ENCODE data around the gene PRKCSH.
"Not testable (repeated sequence)": the region's sequence is repeated elsewhere in the genome, so short reads cannot be mapped to it uniquely, and the experiment has no call there.

Gene PRKCSH, protein sequence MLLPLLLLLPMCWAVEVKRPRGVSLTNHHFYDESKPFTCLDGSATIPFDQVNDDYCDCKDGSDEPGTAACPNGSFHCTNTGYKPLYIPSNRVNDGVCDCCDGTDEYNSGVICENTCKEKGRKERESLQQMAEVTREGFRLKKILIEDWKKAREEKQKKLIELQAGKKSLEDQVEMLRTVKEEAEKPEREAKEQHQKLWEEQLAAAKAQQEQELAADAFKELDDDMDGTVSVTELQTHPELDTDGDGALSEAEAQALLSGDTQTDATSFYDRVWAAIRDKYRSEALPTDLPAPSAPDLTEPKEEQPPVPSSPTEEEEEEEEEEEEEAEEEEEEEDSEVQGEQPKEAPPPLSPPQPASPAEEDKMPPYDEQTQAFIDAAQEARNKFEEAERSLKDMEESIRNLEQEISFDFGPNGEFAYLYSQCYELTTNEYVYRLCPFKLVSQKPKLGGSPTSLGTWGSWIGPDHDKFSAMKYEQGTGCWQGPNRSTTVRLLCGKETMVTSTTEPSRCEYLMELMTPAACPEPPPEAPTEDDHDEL

DNA sequence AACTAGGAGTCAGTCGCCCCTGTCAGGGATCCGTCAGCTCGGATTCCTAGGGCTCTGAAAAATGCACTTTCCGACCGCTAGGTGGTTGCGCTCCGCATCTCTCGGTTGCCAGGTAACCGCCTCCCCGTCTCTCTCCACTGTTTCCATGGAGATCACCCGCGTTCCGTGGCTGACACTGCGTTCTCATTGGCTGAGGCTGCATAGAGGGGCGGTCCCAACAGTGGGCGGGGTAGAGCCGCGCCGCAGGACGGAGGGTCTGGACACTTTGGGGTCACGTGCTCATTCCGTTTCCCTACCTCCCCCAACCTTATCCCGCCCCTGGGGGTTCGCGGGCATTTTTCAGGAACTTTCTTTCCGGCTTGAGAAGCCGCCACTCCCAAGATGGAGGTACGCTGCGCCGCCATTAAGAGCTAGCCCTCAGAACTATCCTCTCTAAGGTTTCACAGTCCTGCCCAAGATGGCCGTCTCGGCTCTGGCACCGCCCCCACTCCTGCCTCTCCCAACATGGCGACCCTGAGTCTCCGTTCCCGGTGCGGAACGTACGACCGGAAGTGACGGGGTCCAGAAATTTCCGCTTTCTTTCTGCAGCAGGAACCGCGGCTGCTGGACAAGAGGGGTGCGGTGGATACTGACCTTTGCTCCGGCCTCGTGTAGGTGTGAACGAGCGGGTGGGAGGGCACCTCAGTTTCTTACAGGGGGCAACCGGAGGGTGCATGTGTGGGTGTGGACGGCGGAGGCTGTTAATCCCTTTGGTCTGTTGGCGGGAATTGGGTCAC lies at the start of gene PRKCSH, which contains the start of gene ODAD3:
Gene PRKCSH (plus strand): TSS at position 579 of the 776 bp plus-strand sequence. CDS start 483 bp downstream, outside the sequence.
Gene ODAD3 (minus strand): TSS at position 65 of the 776 bp plus-strand sequence. CDS start 105 bp downstream, outside the sequence.
- peak; percentile 99 for FAIRE-seq

DNA sequence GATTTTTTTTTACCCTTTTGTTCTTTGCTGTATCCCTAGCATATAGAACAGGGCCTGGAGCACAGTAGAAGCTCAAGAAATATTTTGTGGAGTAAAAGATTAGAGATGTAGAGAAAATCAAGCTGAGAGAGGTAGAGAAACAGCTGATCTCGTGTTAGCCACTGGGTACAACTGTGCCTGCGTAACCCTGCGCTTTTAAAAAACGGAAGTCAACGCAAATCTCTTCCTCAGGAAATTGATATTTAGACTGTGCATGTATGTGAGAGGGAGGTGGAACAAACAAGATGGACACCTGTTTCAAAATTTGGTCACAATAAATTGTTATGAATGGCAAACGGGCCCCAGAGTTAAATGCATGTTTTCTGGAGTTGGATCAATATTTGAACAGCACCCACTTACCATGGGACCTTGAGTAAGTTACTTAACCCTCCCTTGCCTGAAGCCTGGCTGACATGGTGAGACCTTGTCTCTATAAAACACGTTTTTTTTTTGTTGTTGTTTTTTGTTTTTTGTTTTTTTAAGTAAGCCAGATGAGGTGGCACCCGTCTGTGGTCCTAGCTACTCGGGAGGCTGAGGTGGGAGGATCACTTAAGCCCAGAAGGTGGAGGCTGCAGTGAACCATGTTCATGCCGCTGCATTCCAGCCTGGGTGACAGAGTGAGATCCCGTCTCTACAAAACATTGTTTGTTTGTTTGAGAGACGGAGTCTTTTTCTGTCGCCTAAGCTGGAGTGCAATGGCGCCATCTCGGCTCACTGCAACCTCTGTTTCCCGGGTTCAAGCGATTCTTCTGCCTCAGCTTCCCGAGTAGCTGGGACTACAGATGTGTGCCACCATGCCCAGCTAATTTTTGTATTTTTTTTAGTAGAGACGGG lies 48.0 kb upstream of the PRKCSH start:
- FAIRE-seq = no peak

DNA sequence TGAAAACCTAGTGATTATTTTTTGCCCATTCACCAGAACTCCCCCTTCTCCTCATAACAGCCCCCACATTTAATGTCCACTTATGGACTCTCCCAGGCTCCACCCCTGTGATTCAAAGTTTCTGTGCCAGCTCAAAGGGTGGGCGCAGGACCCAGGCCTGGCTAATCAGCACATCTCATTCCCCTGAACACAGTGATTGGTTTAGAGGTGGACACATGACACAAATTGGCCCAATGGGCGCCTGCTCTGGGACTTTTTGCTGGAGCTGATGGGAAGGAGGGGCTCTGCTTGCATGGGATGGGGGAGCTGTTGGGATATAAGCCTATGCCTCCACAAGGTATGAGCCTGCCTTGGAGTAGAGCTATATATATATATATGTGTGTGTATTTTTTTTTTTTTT lies 45.1 kb upstream of the PRKCSH start:
- FAIRE-seq = no peak

DNA sequence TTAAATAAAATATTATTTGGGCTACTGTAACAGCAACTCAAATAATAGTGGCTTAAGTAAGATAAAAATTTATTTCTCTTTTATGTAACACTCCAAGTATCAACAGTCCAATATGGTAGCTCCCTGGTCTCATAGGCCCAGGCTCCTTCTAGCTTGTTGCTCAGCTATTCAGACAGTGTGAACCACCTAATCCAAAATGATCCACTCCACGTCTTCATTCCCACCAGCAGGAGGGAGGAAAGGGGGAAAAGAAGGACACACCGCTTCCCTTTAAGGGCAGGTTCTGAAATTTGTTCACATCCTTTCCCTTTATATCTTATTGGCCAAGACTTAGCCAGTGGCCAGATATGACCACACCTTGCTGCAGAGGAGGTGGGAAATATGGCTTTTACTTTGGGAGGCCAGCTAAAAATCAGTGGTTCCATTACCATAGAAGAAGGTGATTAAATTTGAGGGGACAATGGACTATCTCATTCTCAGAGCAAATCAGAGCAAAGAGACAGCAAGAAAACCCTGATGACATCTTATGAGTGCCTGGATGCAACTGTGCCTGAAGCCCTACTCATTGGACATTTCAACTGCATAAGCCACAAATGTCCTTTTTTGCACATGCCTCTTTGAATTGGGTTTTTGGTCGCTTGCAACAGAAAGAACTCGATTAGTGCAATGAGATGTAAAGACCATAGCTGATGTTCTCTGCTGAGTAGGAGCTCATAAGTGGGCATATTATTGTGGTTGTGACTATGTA lies 44.3 kb upstream of the PRKCSH start:
- no peak for FAIRE-seq

DNA sequence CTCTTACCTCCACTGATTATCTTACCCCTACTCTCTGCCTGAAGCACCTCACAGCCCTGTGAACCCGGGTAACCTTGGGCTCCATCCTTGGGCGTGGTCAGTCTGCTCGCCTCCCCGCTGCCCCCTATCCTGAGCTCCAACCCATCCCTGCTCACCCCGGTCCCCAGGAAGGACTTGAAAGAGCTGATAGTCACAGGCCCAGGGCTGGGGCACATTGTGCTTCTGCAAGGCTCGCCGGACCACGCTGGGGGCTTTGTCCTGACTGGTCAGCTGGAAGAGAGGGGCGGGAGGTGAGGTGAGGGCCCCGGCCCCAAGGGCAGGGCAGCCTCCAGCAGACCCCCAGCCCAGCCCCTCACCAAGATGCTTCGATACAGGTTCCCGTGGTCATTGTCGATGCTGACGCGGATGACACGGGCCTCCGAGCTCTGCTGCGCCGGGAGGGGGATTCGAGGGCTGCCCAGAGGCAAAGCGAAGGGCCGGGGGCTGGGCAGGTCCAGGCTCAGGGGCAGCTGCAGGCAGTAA lies 38.3 kb upstream of the PRKCSH start:
- FAIRE-seq = no peak

DNA sequence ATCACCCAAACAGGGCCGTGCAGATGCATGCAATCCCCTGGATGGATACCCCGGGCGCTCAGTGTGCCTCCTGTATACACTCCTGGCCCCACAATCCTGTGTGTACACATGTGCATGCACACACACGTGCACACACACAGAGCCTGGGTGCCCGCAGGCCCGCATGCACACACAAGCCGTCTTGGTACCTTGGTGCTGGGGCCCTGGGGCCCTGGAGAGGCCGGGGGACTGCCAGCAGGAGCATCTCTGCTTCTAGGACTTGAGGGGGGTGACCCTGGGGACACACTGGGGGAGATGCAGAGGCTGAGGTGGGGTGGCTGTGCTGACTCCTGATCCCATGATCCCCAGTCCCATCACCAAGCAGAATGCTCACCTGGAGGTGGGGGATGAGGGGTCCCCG lies 35.8 kb upstream of the PRKCSH start:
- no peak for FAIRE-seq

DNA sequence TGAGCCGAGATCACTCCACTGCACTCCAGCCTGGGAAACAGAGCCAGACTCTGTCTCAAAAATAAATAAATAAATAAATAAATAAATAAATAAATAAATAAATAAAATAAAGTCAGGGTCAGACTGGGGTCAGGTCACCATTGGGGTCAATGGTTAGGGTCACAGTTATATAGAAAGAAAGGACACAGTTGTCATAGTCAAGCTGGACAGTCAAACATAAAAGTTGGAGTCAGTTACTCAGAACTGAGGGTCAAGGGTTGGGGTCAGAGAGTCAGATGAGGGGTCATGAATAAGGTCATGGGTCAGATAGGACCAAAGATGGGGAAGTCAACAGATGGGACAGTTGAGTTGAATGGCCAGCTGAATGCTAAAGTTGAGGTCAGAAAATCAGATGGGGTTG lies 34.6 kb upstream of the PRKCSH start:
- FAIRE-seq = no peak

DNA sequence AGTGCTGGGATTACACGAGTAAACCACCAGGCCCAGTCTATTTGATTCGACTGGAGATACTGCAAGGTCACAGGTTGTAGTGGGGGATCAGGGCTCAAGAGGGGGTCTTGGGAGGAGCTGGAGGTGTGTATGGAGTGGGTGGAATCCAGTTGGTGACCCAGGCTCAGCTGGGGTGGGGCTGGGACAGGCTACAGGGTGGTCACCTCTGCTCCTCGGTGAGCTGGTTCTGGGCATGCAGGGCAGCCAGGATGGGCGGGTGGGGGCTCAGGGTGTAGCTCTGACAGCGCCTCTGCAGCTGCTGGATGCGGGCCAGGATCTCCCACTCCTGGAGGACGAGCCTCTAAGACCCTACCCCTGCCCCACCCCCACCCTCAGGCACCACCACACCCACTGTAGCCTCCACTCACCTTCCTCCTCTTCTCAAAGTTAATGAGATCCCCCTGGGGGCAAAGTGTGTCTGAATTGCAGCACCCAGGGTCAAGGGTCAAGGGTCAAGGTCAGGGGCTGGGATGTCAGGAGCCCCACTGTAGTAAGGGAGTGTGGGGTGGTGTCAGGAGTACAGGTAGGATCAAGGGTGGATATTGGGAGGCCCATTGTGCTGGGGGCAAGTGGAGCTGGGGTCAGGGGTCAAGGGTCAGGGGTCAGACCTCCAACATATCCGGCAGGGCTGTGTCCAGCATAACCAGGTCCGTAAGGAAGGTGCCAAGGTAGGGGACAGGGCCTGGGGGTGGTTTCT lies 33.5 kb upstream of the PRKCSH start:
- FAIRE-seq = no peak

DNA sequence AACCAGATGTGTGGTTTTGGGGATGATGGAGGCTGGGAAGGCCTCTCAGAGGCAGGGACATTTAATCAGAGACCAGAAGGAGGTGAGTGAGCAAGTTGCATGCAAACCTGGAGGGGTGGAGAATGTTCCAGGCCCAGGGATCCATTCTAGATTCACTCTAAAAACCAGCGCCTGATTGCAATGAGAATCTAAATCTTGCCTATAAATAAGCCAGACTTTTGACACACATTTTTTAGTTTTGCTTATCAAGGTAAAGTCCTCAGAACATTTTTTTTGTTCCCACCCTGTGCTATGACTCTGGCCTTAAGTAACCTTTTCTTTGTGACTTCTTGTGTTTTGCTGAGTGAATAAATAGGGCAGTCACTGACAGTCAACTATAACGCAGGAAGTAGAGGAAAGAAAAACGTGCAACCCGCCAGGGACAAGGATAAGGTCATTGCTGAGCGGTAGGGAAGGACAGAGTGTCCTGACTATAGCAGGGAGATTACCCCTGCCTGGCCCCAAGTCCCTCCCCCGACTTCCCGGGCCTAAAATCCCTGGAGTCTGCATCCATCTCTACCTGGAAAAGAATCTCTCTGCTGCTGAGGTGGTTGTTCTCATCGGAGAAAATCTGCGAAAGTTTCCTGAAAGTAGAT lies 30.7 kb upstream of the PRKCSH start:
- FAIRE-seq = no peak

DNA sequence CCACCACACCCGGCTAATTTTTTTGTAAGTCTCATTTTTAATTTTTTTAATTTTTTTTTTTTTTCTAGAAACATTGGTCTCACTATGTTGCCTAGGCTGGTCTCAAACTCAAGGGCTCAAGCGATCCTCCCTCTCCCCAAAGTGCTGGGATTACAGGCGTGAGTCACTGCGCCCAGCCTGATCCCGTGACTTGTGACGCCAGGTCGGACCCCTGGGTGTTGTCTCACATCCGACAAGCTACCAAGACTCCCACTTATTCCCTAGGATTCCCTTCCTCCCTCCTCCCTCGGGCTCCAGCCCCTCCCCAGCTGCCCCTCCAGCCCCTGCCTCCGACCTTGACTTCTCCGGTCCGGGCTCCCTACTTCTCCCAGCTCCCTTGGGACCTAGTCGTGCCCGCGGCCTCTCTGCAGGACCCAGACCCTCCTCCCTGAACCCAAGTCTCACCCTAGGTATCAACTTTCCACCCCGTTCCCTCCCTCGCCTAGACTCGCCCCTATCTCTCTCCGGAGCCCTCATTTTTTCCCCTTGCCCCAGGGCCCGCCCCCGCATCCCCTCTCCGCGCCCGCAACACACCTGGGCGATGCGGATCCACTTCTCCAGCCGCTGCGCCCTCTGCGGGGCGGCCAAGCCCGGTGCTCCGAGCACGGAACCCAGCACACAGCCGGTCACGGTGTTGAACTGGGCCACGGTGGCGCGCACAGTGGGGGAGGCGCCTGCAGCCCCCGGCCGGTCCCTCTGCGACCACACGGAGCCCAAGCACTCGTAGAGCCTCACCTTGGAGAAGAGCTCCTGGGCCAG lies 29.4 kb upstream of the PRKCSH start:
- FAIRE-seq = no peak

DNA sequence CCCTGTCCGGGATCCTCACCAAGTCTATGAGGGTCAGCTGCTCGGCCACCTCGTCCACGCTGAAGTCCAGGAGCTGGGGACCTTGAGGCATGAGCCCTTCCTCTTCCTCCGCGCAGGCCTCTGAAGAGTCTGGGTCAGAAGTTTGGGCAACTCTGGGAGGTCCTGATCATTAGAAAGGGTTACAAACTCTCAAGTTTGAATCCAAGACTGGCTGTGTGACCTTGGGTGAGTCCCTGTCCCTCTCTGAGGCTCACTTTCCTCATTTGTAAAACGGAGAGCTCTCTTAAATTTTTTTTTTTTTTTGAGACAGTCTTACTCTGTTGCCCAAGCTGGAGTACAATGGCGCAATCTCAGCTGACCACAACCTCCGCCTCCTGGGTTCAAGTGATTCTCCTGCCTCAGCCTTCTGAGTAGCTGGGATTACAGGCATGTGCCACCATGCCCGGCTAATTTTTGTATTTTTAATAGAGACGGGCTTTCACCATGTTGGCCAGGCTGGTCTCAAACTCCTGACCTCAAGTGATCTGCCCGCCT lies 28.7 kb upstream of the PRKCSH start:
- FAIRE-seq = not testable (repeated sequence)

DNA sequence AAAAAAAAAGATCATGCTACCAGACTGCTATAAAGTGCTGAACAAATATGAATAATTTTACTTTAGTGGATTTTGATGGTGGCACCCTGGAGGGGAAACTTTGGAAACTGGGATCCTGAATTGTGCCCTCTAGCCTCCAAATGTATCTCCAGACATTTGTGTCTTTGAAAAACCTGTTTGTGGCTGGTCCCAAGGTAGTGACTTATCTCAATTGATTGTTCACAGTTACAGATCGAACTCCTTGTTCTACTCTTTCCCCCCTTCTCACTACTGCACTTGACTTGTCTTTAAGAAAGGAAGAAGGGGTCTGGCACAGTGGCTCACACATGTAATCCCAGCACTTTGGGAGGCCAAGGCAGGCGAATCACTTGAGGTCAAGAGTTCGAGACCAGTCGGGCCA lies 26.8 kb upstream of the PRKCSH start:
- no peak for FAIRE-seq

DNA sequence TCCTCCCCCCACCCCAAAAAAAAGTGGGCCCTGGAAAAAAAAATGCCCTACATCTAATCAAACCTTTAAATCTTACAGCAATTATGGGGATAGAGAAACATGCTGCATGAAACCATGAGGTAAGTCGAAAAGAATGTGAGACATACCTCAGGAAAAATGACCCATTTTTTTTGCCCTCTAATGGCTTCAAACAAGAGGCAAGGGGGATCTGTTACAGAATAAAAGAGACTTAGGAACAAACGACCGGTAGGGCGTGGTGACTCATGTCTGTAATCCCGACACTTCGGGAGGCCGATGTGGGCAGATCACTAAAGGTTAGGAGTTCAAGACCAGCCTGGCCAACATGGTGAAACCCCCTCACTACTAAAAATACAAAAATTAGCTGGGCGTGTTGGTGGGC lies 24.8 kb upstream of the PRKCSH start:
- no peak for FAIRE-seq

DNA sequence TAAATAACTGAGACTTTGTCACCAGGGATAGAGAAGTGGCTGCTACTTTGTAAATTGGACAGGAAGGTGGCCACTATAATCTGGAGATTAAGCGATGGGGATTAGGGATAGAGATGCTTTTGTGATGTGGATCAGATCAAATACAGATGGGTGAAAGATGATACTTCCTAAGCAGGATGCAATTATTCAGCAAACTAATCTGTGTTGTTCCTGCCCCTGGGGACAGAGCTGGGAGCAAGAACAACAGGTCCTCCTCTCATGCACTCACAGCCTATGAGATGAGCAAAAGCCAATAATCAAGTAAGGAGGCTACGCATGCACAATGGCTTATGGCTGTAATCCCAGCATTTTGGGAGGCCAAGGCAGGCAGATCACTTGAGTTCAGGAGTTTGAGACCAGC lies 20.9 kb upstream of the PRKCSH start:
- no peak for FAIRE-seq

DNA sequence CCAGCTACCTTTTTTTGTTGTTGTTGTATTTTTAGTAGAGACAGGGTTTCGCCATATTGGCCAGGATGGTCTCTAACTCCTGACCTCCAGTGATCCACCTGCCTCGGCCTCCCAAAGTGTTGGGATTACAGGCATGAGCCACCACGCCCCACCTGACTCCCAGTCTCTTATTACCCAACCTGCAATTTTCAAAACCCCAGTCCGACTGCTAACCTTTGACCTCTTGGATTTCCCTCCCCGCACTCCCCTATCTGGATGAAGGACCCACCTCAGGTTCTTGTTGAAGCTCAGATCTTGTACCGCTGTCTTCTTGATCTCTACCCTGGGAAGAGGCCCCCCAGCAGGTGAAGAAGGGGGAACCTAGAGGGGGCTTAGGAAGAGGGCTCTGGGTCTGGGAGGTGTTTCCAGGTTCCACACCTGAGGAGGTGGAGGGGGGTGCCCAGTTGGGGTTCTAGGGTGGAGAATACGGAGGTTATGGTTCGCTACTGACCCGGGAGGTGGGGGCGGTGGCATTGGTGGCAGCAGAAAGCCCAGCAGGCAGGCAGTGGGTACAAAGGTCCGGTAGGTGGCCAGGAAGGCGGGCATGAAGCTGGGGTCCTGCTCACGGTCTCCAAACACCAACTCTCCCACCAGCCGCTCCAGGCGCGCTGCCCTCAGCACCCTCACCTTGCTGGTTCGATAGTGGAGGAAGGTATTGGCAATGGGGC lies 18.9 kb upstream of the PRKCSH start:
- no peak for FAIRE-seq

DNA sequence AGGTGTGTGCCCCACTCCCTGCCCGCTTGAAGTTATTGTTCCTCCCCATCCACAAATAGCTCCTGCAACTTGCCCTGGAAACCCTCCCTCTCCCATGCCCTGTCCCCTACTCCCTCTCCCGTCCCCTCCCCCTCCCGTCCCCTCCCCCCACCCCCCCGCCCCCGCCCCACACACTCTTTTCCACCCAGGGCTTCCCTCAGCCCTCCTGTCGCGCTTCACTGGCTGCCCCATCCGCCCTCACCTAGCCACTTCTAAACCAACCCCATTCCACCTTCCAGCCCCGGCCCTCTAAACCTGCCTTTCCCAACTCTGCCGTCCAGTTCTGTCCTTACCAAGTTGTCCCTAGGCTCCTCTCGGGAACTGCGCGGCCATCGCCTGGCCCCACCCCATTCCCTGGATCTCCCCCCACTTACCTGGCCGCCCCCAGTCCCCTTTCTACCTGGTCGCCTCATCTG lies 17.3 kb upstream of the PRKCSH start:
- no peak for FAIRE-seq

DNA sequence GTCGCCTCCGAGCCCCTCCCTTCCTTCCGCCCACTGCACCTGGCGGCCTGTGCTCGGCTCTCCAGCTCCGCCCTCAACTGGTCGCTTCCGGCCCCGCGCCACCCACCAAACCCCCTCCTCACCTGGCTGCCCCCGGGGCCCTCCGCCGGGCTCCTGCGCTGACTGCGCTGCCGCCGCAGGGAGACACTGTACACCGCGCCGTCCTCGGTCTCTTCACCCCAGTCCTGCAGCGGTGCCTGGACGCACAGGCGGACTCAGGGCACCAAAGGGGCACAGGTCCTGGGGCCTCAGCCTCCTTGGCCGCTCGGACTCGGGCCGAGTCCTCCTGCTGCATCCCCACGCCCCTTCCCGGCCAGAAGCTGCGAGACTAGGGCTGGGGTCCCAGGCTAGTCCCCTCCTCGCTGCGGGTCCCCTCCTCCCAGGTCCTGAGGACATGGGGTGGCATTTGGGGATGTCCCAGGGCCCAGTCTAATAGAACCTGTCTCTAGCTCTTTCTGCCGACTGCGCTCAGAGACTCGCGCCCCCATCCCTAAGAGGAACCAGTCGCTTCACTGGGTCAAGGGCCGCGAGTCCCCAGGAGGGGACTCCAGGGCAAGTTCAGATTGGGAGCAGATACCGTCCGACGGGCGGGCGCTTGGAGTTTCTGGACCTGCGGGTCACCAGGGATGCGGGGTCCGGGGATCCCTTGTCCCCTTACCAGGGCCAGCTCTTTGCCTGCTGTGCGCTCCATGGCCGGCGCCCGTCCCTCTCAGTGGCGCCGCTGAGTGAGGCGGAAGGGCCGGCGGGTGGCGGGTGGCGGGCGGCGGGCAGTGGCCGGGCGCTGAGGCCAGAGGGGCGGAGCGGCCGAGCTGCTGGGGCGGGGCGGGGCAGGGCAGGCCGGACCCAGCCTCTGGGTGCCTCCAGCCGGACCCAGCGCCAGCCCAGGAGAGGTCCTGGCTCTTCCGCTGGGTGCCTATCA lies 16.6 kb upstream of the PRKCSH start, which contains the start of gene RGL3:
Gene RGL3 (minus strand): TSS at position 766 of the 958 bp plus-strand sequence. CDS start 36 bp downstream, at position 730.
- no peak for FAIRE-seq
